Gastroesophageal sphincter (tissue), 4 donors: ENCODE data around the gene TLL1. TPM values are rescaled to one million over a fixed set of nuclear protein-coding genes. Genes with fewer than 3 reads are reported as not detected.

Experiments used
- ATAC-seq: fragments of 150-250 bp; one replicate; pipeline ENCODE4 v1.9.1; 2016; ENCODE audit warnings: mild to moderate bottlenecking, moderate library complexity
- H3K27ac ChIP-seq, 4 donors: fragments of 200-600 bp; sonication (generic) in 3 of 4; 1 replicate in 3 of 4; 2 replicates in 1 of 4; pipeline ENCODE4 v1.5.1; 2016 to 2019
- H3K27me3 ChIP-seq: fragments of 200-600 bp; sonication (generic); one replicate; pipeline ENCODE4 v1.5.1; 2019
- H3K36me3 ChIP-seq, 2 donors: fragments of 200-600 bp; sonication (generic); one replicate each; pipeline ENCODE4 v1.5.1; 2019; ENCODE audit warnings: control low read depth in 1 of 2
- H3K4me1 ChIP-seq, 3 donors: fragments of 200-600 bp; sonication (generic); 1 replicate in 2 of 3; 2 replicates in 1 of 3; pipeline ENCODE4 v1.5.1; 2016 to 2019; ENCODE audit warnings: control low read depth in 2 of 3
- H3K4me3 ChIP-seq, 2 donors: fragments of 200-600 bp; sonication (generic); one replicate each; pipeline ENCODE4 v1.5.1; 2019; ENCODE audit warnings: mild to moderate bottlenecking in 1 of 2, moderate library complexity in 1 of 2
- H3K9me3 ChIP-seq, 3 donors: fragments of 200-600 bp; sonication (generic); one replicate each; pipeline ENCODE4 v1.5.1; 2017 to 2019; ENCODE audit warnings: control low read depth in 2 of 3
- CTCF ChIP-seq, 4 experiments: fragments of 200-600 bp in 2 of 4; fragments of 450-650 bp in 2 of 4; sonication (generic) in 1 of 4; IDR thresholded peaks; one replicate each; pipeline ENCODE4 v1.5.1; 2017 to 2019; ENCODE audit warnings: antibody characterized with exemption in 4 of 4, mild to moderate bottlenecking in 2 of 4, moderate library complexity in 2 of 4
- EP300 ChIP-seq: sonication (generic); formaldehyde crosslinking; IDR thresholded peaks from one replicate; pipeline ENCODE4 v1.6.1; 2017; ENCODE audit warnings: antibody characterized with exemption, mild to moderate bottlenecking
- POLR2A ChIP-seq, 2 donors: fragments of 450-650 bp; IDR thresholded peaks; one replicate each; pipeline ENCODE4 v1.6.1; 2017; ENCODE audit warnings: antibody characterized with exemption in 2 of 2, mild to moderate bottlenecking in 2 of 2, moderate library complexity in 1 of 2
- POLR2AphosphoS5 ChIP-seq: sonication (generic); formaldehyde crosslinking; IDR thresholded peaks from one replicate; pipeline ENCODE4 v1.6.1; 2017; ENCODE audit warnings: antibody characterized with exemption
- WGBS, 2 donors: methylation state at CpG; one replicate each; pipeline ENCODE4 v1.1.5; 2018; ENCODE audit warnings: low coverage in 1 of 2; 5-methylcytosine and 5-hydroxymethylcytosine counted together
- total RNA-seq, 4 donors: library from RNA; depleted of rRNA; stranded (reverse); fragments of >200 nt; gene quantifications; one replicate each; pipeline ENCODE4 v1.1.0, GENCODE V29; 2016

Gene TLL1
- total RNA-seq, 4 donors from 2014 or later = 7.0 to 9.3 (median 8.6) TPM

GRCh38 chr4:165944900-165945299 lies 71.9 kb downstream of the TLL1 start:
- TF ChIP-seq CTCF (IDR thresholded peaks at IDR 0.05) = no peak
- no peak for TF ChIP-seq POLR2A (IDR thresholded peaks at IDR 0.05)
- no peak for TF ChIP-seq POLR2AphosphoS5
- no peak for TF ChIP-seq EP300
- 85 to 100% methylated on average over 4 of the region's 4 CpGs for WGBS, 2 donors
- Histone ChIP-seq H3K27ac (no peak overlapping the region), H3K36me3 (no peaks in the 10 kb centered on the region), H3K4me3 (no peak overlapping the region), H3K9me3 (no peaks in the 10 kb centered on the region), H3K4me1 (no peaks in the 10 kb centered on the region), H3K27me3 (no peaks in the 10 kb centered on the region)
- no peak for ATAC-seq

DNA sequence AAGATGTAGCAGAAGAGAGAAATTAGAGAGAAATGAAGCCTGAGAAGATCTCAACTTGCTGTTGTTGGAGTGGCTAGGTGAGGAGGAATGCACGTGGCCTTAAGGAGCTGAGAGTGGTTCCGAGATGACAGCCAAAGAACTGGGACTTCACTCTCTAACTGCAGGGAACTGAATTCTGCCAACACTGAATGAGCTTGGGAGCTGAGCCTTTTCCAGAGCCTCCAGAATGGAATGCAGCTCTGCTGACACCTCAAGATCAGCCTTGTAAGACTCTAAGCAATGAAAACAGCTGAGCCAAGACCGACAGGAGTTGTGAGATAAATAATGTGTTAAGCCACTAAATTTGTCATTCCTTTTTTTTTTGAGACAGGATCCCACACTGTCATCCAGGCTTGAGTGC lies 73.0 kb downstream of the TLL1 start:
- H3K4me3 ChIP-seq = no peak overlapping the region
- no peaks in the 10 kb centered on the region for H3K36me3 ChIP-seq
- no peak for ATAC-seq
- WGBS, 2 donors = 5 to 30% methylated on average over 3 of the region's 3 CpGs
- H3K27ac ChIP-seq = no peak overlapping the region
- H3K4me1 ChIP-seq = no peaks in the 10 kb centered on the region
- no peaks in the 10 kb centered on the region for H3K27me3 ChIP-seq
- no peak for TF ChIP-seq EP300
- no peaks in the 10 kb centered on the region for H3K9me3 ChIP-seq

- Histone ChIP-seq H3K27me3 (no peaks in the 10 kb centered on the region), H3K36me3 (no peaks in the 10 kb centered on the region), H3K9me3 (no peaks in the 10 kb centered on the region), H3K4me1 (no peaks in the 10 kb centered on the region), H3K4me3 (no peak overlapping the region), H3K27ac (no peak overlapping the region)
- TF ChIP-seq EP300 (no peak), POLR2A (IDR thresholded peaks at IDR 0.05) (no peak), CTCF (IDR thresholded peaks at IDR 0.05) (no peak), POLR2AphosphoS5 (no peak)
- 86 to 100% methylated on average over 1 to 3 of the region's 3 CpGs for WGBS, 2 donors
- no peak for ATAC-seq
Observed at GRCh38 chr4:165947019-165947418, 74.0 kb downstream of the TLL1 start.

DNA sequence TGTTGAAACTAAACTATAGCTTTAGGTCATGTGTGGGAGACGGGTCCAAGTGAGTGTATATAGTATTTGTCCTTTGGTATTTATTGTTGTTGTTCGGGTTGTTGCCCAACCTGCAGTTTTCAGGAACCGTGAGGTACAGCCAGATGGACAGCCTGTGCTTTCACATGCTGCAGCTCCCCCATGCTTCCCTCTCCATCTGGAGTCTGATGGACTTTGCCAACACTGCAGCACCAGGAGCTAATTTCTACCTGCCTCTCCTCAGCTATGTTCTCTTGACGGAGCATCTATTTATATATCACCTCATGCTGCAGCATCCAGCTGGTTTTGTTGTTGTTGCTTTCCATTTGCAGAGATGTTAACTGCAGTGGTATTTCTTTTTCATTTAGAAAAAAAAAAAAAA lies 80.1 kb downstream of the TLL1 start:
- no peaks in the 10 kb centered on the region for H3K27me3 ChIP-seq
- no peak overlapping the region for H3K4me3 ChIP-seq
- 67% methylated on average over 4 of the region's 4 CpGs; no CpG with 5 or more reads in 1 of the 2 donors for WGBS, 2 donors
- no peak overlapping the region for H3K27ac ChIP-seq
- H3K9me3 ChIP-seq = peaks cover 0 to 13% (median 0%) of the 10 kb centered on the region in 3 donors
- no peaks in the 10 kb centered on the region for H3K36me3 ChIP-seq
- no peak for TF ChIP-seq EP300
- H3K4me1 ChIP-seq = no peaks in the 10 kb centered on the region
- ATAC-seq = no peak

GRCh38 chr4:165963621-165964020 lies 90.6 kb downstream of the TLL1 start:
- Histone ChIP-seq H3K4me1 (no peaks in the 10 kb centered on the region), H3K36me3 (no peaks in the 10 kb centered on the region), H3K27ac (no peak overlapping the region), H3K27me3 (no peaks in the 10 kb centered on the region), H3K9me3 (peaks cover 0 to 10% (median 0%) of the 10 kb centered on the region in 3 donors), H3K4me3 (no peak overlapping the region)
- TF ChIP-seq EP300 = no peak
- TF ChIP-seq POLR2AphosphoS5 = no peak
- TF ChIP-seq CTCF (IDR thresholded peaks at IDR 0.05) = no peak
- TF ChIP-seq POLR2A (IDR thresholded peaks at IDR 0.05) = no peak
- WGBS, 2 donors = 74% methylated on average over 2 of the region's 2 CpGs; no CpG with 5 or more reads in 1 of the 2 donors
- no peak for ATAC-seq

DNA sequence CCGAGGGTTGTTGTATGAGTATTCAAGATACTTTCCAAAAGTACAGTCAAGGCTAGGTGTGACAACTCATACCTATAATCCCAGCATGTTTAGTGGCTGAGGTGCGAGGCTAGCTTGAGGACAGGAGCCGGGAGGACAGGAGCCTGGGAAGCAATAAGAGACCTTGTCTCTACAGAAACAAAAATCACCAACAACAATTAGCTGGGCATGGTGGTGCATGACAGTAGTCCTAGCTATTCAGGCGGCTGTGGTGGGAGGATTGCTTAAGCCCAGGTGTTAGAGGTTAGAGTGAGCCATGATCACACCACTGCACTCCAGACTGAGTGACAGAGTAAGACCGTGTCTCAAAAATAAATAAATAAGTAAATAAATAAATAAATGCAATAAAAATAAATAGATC lies 91.6 kb downstream of the TLL1 start:
- Histone ChIP-seq H3K4me3 (no peak overlapping the region), H3K27ac (no peak overlapping the region), H3K4me1 (no peaks in the 10 kb centered on the region), H3K9me3 (peaks cover 0 to 10% (median 0%) of the 10 kb centered on the region in 3 donors), H3K27me3 (no peaks in the 10 kb centered on the region), H3K36me3 (no peaks in the 10 kb centered on the region)
- ATAC-seq = no peak
- 92 to 93% methylated on average over 5 of the region's 5 CpGs for WGBS, 2 donors
- TF ChIP-seq POLR2AphosphoS5 (no peak), POLR2A (IDR thresholded peaks at IDR 0.05) (no peak), EP300 (no peak), CTCF (IDR thresholded peaks at IDR 0.05) (no peak)
